Measurements from ENCODE around the gene RPL38.

DNA sequence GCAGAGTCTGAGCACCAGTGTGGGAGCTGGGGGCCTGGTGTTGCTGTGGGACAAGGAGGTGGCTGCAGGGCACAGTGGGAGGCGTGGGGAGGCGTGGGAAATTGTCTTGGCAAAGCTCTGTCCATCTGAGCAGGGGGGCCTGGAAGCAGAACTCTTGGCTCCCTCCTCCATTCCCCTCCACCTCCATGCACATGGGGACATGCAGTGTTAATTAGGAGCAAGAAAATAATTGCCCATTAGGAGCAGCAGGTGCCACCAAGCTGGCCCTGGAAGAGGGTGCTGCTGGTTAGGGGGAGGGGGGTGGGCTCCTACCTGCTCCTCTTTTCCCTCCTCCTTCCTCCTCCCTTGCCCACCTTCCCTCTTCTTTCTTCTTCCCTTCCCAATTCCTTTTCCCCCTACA lies 14.4 kb downstream of the RPL38 start:
- TF ChIP-seq, protein P1, sequence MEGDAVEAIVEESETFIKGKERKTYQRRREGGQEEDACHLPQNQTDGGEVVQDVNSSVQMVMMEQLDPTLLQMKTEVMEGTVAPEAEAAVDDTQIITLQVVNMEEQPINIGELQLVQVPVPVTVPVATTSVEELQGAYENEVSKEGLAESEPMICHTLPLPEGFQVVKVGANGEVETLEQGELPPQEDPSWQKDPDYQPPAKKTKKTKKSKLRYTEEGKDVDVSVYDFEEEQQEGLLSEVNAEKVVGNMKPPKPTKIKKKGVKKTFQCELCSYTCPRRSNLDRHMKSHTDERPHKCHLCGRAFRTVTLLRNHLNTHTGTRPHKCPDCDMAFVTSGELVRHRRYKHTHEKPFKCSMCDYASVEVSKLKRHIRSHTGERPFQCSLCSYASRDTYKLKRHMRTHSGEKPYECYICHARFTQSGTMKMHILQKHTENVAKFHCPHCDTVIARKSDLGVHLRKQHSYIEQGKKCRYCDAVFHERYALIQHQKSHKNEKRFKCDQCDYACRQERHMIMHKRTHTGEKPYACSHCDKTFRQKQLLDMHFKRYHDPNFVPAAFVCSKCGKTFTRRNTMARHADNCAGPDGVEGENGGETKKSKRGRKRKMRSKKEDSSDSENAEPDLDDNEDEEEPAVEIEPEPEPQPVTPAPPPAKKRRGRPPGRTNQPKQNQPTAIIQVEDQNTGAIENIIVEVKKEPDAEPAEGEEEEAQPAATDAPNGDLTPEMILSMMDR (IDR thresholded peaks at IDR 0.05): no peak
- no peak for TF ChIP-seq POLR2A (IDR thresholded peaks at IDR 0.05)

All from right lobe of liver (tissue), 4 donors.